HEK293 (cell line): ENCODE data around the gene PTRH1.
A peak's percentile ranks its signal among the peaks of the same experiment; 100 is the strongest.

Experiments used
- CTCF ChIA-PET: fragments of 350-600 bp; formaldehyde crosslinking; extraction: SDS; loops from one replicate; lab custom pipeline; 2021; ENCODE audit warnings: antibody characterized with exemption; lab: Yijun Ruan, JAX
- POLR2A ChIA-PET: fragments of 300-600 bp; formaldehyde crosslinking; extraction: SDS; loops from one replicate; lab custom pipeline; 2020; ENCODE audit warnings: antibody characterized with exemption, inconsistent platforms; lab: Yijun Ruan, JAX
- H3K27ac ChIP-seq: fragments of 200-500 bp; sonication (Bioruptor generic); 2 replicates; pipeline ENCODE4 v1.5.1; 2014; ENCODE audit warnings: low read depth, low read length, control low read depth, inconsistent platforms; ENCODE audit errors: extremely low read depth
- H3K36me3 ChIP-seq, 2 experiments: fragments of 200-500 bp in 1 of 2; sonication (Bioruptor generic) in 1 of 2; 1 replicate in 1 of 2; 2 replicates in 1 of 2; pipeline ENCODE4 v1.5.1; 2014 to 2017; ENCODE audit warnings: inconsistent platforms in 2 of 2, low read length in 2 of 2; ENCODE audit not compliant: control insufficient read depth in 2 of 2, insufficient read depth in 1 of 2
- H3K4me1 ChIP-seq: fragments of 200-500 bp; sonication (Bioruptor generic); 2 replicates; pipeline ENCODE4 v1.5.1; 2014; ENCODE audit warnings: mild to moderate bottlenecking, low read length, inconsistent platforms; ENCODE audit not compliant: control insufficient read depth, insufficient read depth
- H3K4me3 ChIP-seq: 2 replicates; pipeline ENCODE4 v1.5.1; 2011; ENCODE audit warnings: low read depth, mild to moderate bottlenecking, control low read depth, low read length, moderate library complexity
- H3K9me3 ChIP-seq: fragments of 200-500 bp; sonication (Bioruptor generic); 2 replicates; pipeline ENCODE4 v1.5.1; 2014; ENCODE audit warnings: low read depth, low read length, inconsistent platforms; ENCODE audit not compliant: control insufficient read depth, insufficient read depth
- EGR2 ChIP-seq: fragments of 450-650 bp; formaldehyde crosslinking; IDR thresholded peaks from 2 replicates; pipeline ENCODE4 v1.5.1; 2016; ENCODE audit warnings: low read depth, missing biosample characterization, missing genetic modification characterization
- OVOL3 ChIP-seq: fragments of 450-650 bp; formaldehyde crosslinking; IDR thresholded peaks from 2 replicates; pipeline ENCODE4 v1.5.1; 2016; ENCODE audit warnings: missing biosample characterization, missing genetic modification characterization
- ZFHX2 ChIP-seq: fragments of 450-650 bp; formaldehyde crosslinking; conservative IDR thresholded peaks from 2 replicates; pipeline ENCODE4 v1.5.1; 2016; ENCODE audit warnings: missing biosample characterization, missing genetic modification characterization
- ZFP3 ChIP-seq: fragments of 450-650 bp; formaldehyde crosslinking; IDR thresholded peaks from 2 replicates; pipeline ENCODE4 v1.5.1; 2016; ENCODE audit warnings: low read depth, missing biosample characterization, missing genetic modification characterization
- ZNF121 ChIP-seq: fragments of 450-650 bp; formaldehyde crosslinking; IDR thresholded peaks from 2 replicates; pipeline ENCODE4 v1.5.1; 2016; ENCODE audit warnings: missing biosample characterization, missing genetic modification characterization
- ZNF2 ChIP-seq: fragments of 450-650 bp; formaldehyde crosslinking; IDR thresholded peaks from 2 replicates; pipeline ENCODE4 v1.5.1; 2016; ENCODE audit warnings: missing biosample characterization, missing genetic modification characterization
- ZNF239 ChIP-seq: fragments of 450-650 bp; formaldehyde crosslinking; IDR thresholded peaks from 2 replicates; pipeline ENCODE4 v1.5.1; 2016; ENCODE audit warnings: missing biosample characterization, missing genetic modification characterization
- ZNF26 ChIP-seq: fragments of 450-650 bp; formaldehyde crosslinking; IDR thresholded peaks from 2 replicates; pipeline ENCODE4 v1.5.1; 2016; ENCODE audit warnings: missing biosample characterization, missing genetic modification characterization
- ZNF341 ChIP-seq: fragments of 450-650 bp; formaldehyde crosslinking; IDR thresholded peaks from 2 replicates; pipeline ENCODE4; 2016; ENCODE audit warnings: low read depth, missing biosample characterization, missing genetic modification characterization
- ZNF354C ChIP-seq: fragments of 450-650 bp; formaldehyde crosslinking; IDR thresholded peaks from 2 replicates; pipeline ENCODE4 v1.5.1; 2016; ENCODE audit warnings: missing biosample characterization, missing genetic modification characterization, low read depth, borderline replicate concordance
- ZNF488 ChIP-seq: fragments of 450-650 bp; formaldehyde crosslinking; IDR thresholded peaks from 2 replicates; pipeline ENCODE4 v1.5.1; 2016; ENCODE audit warnings: missing biosample characterization, missing genetic modification characterization
- ZNF560 ChIP-seq: fragments of 450-650 bp; formaldehyde crosslinking; IDR thresholded peaks from 2 replicates; pipeline ENCODE4 v1.5.1; 2017; ENCODE audit warnings: missing biosample characterization, missing genetic modification characterization, borderline replicate concordance
- ZNF621 ChIP-seq: fragments of 450-650 bp; formaldehyde crosslinking; IDR thresholded peaks from 2 replicates; pipeline ENCODE4 v1.5.1; 2017; ENCODE audit warnings: missing biosample characterization, missing genetic modification characterization
- ZSCAN23 ChIP-seq: fragments of 450-650 bp; formaldehyde crosslinking; IDR thresholded peaks from 2 replicates; pipeline ENCODE4 v1.5.1; 2016; ENCODE audit warnings: missing biosample characterization, missing genetic modification characterization
- ZXDB ChIP-seq: fragments of 450-650 bp; formaldehyde crosslinking; IDR thresholded peaks from 2 replicates; pipeline ENCODE4 v1.5.1; 2016; ENCODE audit warnings: missing biosample characterization, missing genetic modification characterization
- TF ChIP-seq, protein P1 (sequence below): fragments of 450-650 bp; formaldehyde crosslinking; IDR thresholded peaks from 2 replicates; pipeline ENCODE4 v1.5.1; 2016; ENCODE audit warnings: missing biosample characterization, missing genetic modification characterization
- TF ChIP-seq, protein P2 (sequence below): fragments of 450-650 bp; formaldehyde crosslinking; IDR thresholded peaks from 2 replicates; pipeline ENCODE4 v1.5.1; 2016; ENCODE audit warnings: missing biosample characterization, missing genetic modification characterization
- TF ChIP-seq, protein P3 (sequence below): fragments of 450-650 bp; formaldehyde crosslinking; IDR thresholded peaks from 2 replicates; pipeline ENCODE4 v1.5.1; 2016; ENCODE audit warnings: missing biosample characterization, missing genetic modification characterization

Gene PTRH1

DNA sequence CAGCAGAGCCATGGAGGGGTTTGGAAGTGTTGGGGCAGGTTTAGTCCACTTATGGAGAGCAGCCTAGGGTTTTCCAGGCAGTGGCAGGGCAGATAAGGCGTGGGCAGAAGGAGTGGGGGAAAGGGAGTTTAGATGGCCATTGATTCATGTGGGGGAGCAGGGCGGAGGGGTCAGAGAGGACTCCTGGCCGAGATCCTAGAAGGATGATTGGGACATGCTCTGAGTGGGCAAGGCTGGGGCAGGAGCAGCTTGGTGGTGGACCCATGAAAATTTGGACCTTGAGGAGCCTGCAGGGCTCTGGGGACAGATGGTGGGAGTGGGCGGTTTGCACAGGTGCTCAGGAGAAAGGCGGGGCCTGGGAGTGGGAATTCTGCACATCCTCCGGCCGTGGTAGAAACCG lies 37.7 kb upstream of the PTRH1 start:
- ChIA-PET CTCF (interaction anchor here (2.0 kb wide), 1 partner anchor 18 kb away, joined by 8 read pairs; the partner anchor contains the start of gene TOR2A), POLR2A (no interaction called here)
- TF ChIP-seq ZFHX2 (tag by site-specific recombination) (peak; percentile 71), ZSCAN23 (tag by site-specific recombination) (no peak), EGR2 (tag by site-specific recombination) (peak; percentile 86), ZNF354C (no peak), ZNF121 (tag by site-specific recombination) (no peak)
- TF ChIP-seq, protein P1, sequence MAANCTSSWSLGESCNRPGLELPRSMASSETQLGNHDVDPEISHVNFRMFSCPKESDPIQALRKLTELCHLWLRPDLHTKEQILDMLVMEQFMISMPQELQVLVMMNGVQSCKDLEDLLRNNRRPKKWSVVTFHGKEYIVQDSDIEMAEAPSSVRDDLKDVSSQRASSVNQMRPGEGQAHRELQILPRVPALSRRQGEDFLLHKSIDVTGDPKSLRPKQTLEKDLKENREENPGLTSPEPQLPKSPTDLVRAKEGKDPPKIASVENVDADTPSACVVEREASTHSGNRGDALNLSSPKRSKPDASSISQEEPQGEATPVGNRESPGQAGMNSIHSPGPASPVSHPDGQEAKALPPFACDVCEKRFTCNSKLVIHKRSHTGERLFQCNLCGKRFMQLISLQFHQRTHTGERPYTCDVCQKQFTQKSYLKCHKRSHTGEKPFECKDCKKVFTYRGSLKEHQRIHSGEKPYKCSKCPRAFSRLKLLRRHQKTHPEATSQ (tag by site-specific recombination) = no peak
- no peaks in the 10 kb centered on the region for H3K9me3 ChIP-seq
- H3K4me3 ChIP-seq = no peak overlapping the region
- H3K27ac ChIP-seq = no peak overlapping the region
- no peaks in the 10 kb centered on the region for H3K36me3 ChIP-seq
- H3K4me1 ChIP-seq = 0 out of 2 replicates have a peak, but pooled peaks cover 2% of the 10 kb centered on the region

DNA sequence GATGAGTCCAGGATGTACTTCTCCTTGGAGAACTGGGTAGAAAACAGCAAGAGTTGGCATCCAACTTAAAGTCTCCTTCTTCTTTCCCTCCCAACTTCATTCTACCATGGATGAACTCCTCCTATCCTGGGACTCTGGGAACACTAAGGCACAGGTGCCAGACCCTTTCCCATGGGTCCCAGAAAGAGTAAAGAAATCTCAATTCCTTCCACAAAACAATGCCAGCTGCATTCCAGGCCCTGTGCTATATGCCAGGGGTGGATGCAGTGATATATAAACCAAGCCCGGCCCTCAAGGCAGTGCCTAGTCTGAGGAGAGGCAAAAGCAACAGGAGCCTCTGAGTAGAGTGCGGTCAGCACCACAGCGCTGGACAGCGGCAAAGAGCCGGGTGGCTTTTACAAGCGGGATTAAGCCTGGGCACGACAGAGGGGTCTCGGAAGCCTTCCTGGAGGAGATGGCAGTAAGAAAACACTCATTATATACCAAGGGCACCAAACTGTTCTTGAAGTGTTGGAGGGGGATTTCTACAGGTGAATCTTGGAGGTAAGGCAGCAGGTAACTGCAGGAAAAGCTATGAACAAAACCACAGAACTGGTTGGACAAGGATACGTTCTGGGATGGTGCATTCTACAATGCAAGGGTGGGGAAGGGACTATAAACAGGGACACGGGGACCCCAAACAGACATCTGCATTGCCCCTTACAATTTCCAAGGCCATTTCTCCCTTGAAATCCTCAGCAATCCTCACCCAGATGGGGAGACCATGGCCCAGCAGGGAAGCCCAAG lies 36.0 kb upstream of the PTRH1 start:
- H3K4me1 ChIP-seq = 0 out of 2 replicates have a peak, but pooled peaks cover 2% of the 10 kb centered on the region
- TF ChIP-seq, protein P2, sequence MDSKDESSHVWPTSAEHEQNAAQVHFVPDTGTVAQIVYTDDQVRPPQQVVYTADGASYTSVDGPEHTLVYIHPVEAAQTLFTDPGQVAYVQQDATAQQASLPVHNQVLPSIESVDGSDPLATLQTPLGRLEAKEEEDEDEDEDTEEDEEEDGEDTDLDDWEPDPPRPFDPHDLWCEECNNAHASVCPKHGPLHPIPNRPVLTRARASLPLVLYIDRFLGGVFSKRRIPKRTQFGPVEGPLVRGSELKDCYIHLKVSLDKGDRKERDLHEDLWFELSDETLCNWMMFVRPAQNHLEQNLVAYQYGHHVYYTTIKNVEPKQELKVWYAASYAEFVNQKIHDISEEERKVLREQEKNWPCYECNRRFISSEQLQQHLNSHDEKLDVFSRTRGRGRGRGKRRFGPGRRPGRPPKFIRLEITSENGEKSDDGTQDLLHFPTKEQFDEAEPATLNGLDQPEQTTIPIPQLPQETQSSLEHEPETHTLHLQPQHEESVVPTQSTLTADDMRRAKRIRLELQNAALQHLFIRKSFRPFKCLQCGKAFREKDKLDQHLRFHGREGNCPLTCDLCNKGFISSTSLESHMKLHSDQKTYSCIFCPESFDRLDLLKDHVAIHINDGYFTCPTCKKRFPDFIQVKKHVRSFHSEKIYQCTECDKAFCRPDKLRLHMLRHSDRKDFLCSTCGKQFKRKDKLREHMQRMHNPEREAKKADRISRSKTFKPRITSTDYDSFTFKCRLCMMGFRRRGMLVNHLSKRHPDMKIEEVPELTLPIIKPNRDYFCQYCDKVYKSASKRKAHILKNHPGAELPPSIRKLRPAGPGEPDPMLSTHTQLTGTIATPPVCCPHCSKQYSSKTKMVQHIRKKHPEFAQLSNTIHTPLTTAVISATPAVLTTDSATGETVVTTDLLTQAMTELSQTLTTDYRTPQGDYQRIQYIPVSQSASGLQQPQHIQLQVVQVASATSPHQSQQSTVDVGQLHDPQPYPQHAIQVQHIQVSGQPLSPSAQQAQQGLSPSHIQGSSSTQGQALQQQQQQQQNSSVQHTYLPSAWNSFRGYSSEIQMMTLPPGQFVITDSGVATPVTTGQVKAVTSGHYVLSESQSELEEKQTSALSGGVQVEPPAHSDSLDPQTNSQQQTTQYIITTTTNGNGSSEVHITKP (tag by site-specific recombination) = 0 out of 2 replicates have a peak, but pooled peaks have one; percentile 17
- TF ChIP-seq ZNF560 (tag by site-specific recombination) = no peak
- TF ChIP-seq, protein P3, sequence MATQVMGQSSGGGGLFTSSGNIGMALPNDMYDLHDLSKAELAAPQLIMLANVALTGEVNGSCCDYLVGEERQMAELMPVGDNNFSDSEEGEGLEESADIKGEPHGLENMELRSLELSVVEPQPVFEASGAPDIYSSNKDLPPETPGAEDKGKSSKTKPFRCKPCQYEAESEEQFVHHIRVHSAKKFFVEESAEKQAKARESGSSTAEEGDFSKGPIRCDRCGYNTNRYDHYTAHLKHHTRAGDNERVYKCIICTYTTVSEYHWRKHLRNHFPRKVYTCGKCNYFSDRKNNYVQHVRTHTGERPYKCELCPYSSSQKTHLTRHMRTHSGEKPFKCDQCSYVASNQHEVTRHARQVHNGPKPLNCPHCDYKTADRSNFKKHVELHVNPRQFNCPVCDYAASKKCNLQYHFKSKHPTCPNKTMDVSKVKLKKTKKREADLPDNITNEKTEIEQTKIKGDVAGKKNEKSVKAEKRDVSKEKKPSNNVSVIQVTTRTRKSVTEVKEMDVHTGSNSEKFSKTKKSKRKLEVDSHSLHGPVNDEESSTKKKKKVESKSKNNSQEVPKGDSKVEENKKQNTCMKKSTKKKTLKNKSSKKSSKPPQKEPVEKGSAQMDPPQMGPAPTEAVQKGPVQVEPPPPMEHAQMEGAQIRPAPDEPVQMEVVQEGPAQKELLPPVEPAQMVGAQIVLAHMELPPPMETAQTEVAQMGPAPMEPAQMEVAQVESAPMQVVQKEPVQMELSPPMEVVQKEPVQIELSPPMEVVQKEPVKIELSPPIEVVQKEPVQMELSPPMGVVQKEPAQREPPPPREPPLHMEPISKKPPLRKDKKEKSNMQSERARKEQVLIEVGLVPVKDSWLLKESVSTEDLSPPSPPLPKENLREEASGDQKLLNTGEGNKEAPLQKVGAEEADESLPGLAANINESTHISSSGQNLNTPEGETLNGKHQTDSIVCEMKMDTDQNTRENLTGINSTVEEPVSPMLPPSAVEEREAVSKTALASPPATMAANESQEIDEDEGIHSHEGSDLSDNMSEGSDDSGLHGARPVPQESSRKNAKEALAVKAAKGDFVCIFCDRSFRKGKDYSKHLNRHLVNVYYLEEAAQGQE = peak; percentile 96
- H3K4me3 ChIP-seq = no peak overlapping the region
- H3K9me3 ChIP-seq = no peaks in the 10 kb centered on the region
- H3K36me3 ChIP-seq = no peaks in the 10 kb centered on the region
- H3K27ac ChIP-seq = no peak overlapping the region
- ChIA-PET POLR2A (interaction anchor here (0.6 kb wide), 1 partner anchor 11 kb away, joined by 3 read pairs; no protein-coding TSS in a partner anchor), CTCF (no interaction called here)

- H3K4me1 ChIP-seq = no peaks in the 10 kb centered on the region
- TF ChIP-seq OVOL3 (tag by site-specific recombination) (no peak), ZNF621 (tag by site-specific recombination) (no peak), ZNF239 (tag by site-specific recombination) (no peak), ZNF560 (tag by site-specific recombination) (no peak), ZFP3 (tag by site-specific recombination) (no peak), ZNF341 (tag by site-specific recombination) (no peak), ZNF26 (tag by site-specific recombination) (no peak), ZNF2 (tag by site-specific recombination) (no peak), ZXDB (tag by site-specific recombination) (no peak), ZNF488 (tag by site-specific recombination) (no peak)
Observed at GRCh38 chr9:127749090-127749787, 33.8 kb upstream of the PTRH1 start.

More at GRCh38 chr9:127749090-127749787, 33.8 kb upstream of the PTRH1 start:
- H3K27ac ChIP-seq = no peak overlapping the region
- no peaks in the 10 kb centered on the region for H3K36me3 ChIP-seq
- ChIA-PET POLR2A (no interaction called here), CTCF (interaction anchor here (0.6 kb wide), 1 partner anchor 32 kb away, joined by 3 read pairs; no protein-coding TSS in a partner anchor)
- no peaks in the 10 kb centered on the region for H3K9me3 ChIP-seq
- no peak overlapping the region for H3K4me3 ChIP-seq
